ENCODE measurements around the gene TMEM184A.

The TMEM184A gene

DNA sequence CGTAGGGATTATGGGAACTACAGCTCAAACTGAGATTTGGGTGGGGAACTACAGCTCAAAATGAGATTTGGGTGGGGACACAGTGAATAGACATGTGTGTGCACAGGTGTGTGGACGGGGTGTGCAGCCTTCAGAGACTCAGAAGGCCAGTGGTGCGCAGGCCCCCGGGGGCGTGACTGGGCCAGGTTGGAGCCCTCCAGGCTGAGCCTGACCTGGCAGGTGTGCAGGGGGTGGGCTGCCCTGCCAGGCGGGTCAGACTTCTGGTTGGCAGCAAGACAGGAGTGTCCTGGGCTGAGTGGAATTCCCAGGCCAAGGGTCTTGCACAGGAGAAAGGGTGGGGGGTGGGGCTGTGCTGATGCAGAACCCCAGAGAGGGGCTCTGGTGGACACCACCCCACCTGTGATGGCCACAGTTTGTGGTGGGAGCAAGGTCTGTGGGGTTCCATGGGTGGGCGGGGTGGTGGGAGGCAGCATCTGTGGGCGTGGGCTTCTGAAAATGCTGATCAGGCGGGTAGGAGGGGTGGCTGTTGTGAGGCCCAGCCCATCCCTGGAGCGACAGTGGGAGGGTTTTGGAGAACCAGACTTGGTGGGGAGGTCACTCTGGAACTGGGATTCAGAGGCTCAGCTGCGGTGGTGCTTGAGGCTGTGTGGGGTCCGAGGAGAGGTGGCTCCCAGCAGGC lies 43.1 kb upstream of the TMEM184A start:
- no peak for DNase-seq (ENCODE audit: low spot score)
- Histone ChIP-seq H3K4me3 (no peak overlapping the region), H3K27ac (no peak overlapping the region)
- TF ChIP-seq, protein P1, sequence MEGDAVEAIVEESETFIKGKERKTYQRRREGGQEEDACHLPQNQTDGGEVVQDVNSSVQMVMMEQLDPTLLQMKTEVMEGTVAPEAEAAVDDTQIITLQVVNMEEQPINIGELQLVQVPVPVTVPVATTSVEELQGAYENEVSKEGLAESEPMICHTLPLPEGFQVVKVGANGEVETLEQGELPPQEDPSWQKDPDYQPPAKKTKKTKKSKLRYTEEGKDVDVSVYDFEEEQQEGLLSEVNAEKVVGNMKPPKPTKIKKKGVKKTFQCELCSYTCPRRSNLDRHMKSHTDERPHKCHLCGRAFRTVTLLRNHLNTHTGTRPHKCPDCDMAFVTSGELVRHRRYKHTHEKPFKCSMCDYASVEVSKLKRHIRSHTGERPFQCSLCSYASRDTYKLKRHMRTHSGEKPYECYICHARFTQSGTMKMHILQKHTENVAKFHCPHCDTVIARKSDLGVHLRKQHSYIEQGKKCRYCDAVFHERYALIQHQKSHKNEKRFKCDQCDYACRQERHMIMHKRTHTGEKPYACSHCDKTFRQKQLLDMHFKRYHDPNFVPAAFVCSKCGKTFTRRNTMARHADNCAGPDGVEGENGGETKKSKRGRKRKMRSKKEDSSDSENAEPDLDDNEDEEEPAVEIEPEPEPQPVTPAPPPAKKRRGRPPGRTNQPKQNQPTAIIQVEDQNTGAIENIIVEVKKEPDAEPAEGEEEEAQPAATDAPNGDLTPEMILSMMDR (IDR thresholded peaks at IDR 0.05), result no peak

DNA sequence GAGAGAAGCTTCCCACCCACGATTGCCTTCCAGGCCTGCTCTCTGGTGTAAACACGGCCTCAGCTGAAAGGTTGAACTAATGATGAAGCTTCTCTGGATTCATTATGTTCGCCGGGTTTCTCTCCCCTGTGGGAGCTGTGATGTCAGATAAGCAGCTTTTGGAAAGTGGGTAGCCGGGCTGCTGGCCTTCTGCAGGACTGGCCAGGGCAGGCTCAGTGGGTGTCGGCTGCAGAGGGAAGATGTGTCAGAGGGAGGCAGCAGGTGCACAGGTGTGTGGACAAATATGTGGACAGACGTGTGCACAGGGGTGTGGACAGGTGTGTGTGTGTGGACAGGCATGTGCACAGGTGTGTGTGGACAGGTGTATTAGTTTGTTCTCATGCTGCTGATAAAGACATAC lies 42.3 kb upstream of the TMEM184A start:
- no peak overlapping the region for H3K4me3 ChIP-seq
- DNase-seq (ENCODE audit: low spot score), result no peak
- H3K27ac ChIP-seq, result no peak overlapping the region
- TF ChIP-seq, protein P1 (IDR thresholded peaks at IDR 0.05), result no peak

GRCh38 chr7:1597791-1598190 lies 41.8 kb upstream of the TMEM184A start:
- Histone ChIP-seq H3K4me3 (no peak overlapping the region), H3K27ac (no peak overlapping the region)
- DNase-seq (ENCODE audit: low spot score), result no peak
- TF ChIP-seq, protein P1 (IDR thresholded peaks at IDR 0.05), result no peak

DNA sequence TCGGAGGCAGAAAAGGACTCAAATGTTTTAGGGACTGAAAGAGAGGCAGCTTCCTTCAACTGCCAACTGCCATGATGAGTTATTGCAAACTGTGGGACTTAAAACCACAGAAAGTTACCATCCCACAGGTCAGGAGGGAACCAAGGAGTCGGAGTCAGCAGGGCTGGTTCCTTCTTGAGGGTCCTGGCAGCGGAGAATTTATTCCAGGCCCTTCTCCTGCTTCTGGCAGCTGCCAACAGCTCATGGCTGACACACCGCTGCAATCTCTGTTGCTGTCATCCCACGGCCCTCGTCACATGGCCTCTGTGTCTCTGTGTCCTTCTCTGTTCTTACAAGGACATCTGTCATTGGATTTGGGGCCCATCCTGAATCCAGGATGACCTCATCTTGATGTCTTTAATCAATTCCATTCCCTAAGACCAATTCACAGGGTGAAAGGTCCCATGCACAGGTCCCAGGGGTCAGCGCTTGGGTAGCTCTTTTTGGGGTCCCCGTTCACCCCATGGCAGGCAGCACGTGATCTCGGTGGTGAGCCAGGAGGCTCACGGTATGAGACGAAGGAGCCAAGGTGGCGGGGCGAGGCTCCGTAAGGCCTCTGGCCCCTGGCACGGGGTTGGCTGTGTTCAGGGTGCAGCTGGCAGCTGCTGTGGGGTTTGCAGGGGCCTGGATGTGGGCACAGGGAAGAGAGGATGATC lies 41.2 kb upstream of the TMEM184A start:
- DNase-seq (ENCODE audit: low spot score), result no peak
- TF ChIP-seq, protein P1 (IDR thresholded peaks at IDR 0.05), result no peak
- no peak overlapping the region for H3K4me3 ChIP-seq

GRCh38 chr7:1596181-1597043 lies 40.4 kb upstream of the TMEM184A start:
- Histone ChIP-seq H3K4me3 (no peak overlapping the region), H3K27ac (no peak overlapping the region)
- DNase-seq (ENCODE audit: low spot score), result no peak
- TF ChIP-seq, protein P1 (IDR thresholded peaks at IDR 0.05), result no peak

More for the DNA sequence above, 41.2 kb upstream of the TMEM184A start:
- H3K27ac ChIP-seq, result no peak overlapping the region

DNA sequence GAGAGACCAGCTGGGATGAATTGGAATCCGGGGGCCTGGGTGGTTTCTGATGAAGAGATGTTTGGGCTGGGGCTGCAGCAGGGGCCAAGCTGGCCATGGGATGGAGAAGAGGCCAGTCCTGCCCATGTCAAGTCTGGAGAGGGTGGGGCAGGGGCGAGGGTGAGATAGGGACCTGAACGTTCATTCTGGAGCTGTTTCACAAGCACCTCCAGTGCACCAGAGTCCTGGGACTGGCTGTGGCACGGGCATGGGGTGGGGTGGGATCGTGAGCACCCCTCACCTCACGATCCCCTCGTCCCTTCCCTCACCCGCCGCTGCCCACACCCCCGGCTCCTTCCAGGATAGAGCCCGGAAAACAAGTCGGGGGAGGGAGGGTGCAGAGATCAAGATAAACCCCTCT lies 39.6 kb upstream of the TMEM184A start:
- no peak overlapping the region for H3K4me3 ChIP-seq
- TF ChIP-seq, protein P1 (IDR thresholded peaks at IDR 0.05), result no peak
- DNase-seq (ENCODE audit: low spot score), result no peak
- no peak overlapping the region for H3K27ac ChIP-seq
